GM18867 (cell line): Measurements from ENCODE around the gene ADCYAP1R1.
"Not testable (repeated sequence)": the region's sequence is repeated elsewhere in the genome, so short reads cannot be mapped to it uniquely, and the experiment has no call there.

Experiments
- ATAC-seq: cut with Tn5 transposase; IDR thresholded peaks from one replicate; pipeline ENCODE4 v1.9.1; 2021; ENCODE audit warnings: mild to moderate bottlenecking, moderate library complexity; ENCODE audit not compliant: unreplicated experiment

ADCYAP1R1 gene

GRCh38 chr7:31126976-31127375 is 74.9 kb downstream of the ADCYAP1R1 start:
- ATAC-seq, result no peak

- ATAC-seq, result no peak
Measured at GRCh38 chr7:31129067-31129466, 77.0 kb downstream of the ADCYAP1R1 start.

GRCh38 chr7:31133497-31133896 is 81.4 kb downstream of the ADCYAP1R1 start:
- no peak for ATAC-seq

GRCh38 chr7:31134246-31135188 is 82.4 kb downstream of the ADCYAP1R1 start:
- ATAC-seq, result peak; percentile 93

GRCh38 chr7:31137234-31137633 is 85.1 kb downstream of the ADCYAP1R1 start:
- no peak for ATAC-seq

GRCh38 chr7:31145339-31145738 is 93.2 kb downstream of the ADCYAP1R1 start:
- no peak for ATAC-seq

GRCh38 chr7:31146030-31146429 is 93.9 kb downstream of the ADCYAP1R1 start:
- ATAC-seq, result no peak

- ATAC-seq, result no peak
Measured at GRCh38 chr7:31146538-31146937, 94.4 kb downstream of the ADCYAP1R1 start.

GRCh38 chr7:31151849-31152248 is 99.7 kb downstream of the ADCYAP1R1 start:
- no peak for ATAC-seq

- ATAC-seq, result not testable (repeated sequence)
Measured at GRCh38 chr7:31153318-31153717, 101.2 kb downstream of the ADCYAP1R1 start.

GRCh38 chr7:31160941-31161340 is 108.8 kb downstream of the ADCYAP1R1 start:
- no peak for ATAC-seq
